22Rv1 (cell line): ENCODE data around the gene NEUROG3.

Source experiments
- H3K27ac ChIP-seq: fragments of 450-650 bp; 2 replicates; pipeline ENCODE4 v1.5.1; 2017
- CTCF ChIP-seq: fragments of 450-650 bp; IDR thresholded peaks from 2 replicates; pipeline ENCODE4 v1.5.1; 2017; ENCODE audit warnings: mild to moderate bottlenecking
- ZFX ChIP-seq: fragments of 450-650 bp; IDR thresholded peaks from 2 replicates; pipeline ENCODE4 v1.6.1; 2017; ENCODE audit warnings: antibody characterized with exemption, borderline replicate concordance

The NEUROG3 gene

GRCh38 chr10:69571618-69572158 lies 1.5 kb downstream of the NEUROG3 start:
- TF ChIP-seq ZFX: no peak
- no peak for TF ChIP-seq CTCF
- no peak overlapping the region for H3K27ac ChIP-seq

GRCh38 chr10:69570050-69570816 lies 3.0 kb downstream of the NEUROG3 start:
- no peak for TF ChIP-seq CTCF
- no peak for TF ChIP-seq ZFX
- H3K27ac ChIP-seq: no peak overlapping the region

GRCh38 chr10:69569396-69569934 lies 3.8 kb downstream of the NEUROG3 start:
- TF ChIP-seq ZFX: no peak
- TF ChIP-seq CTCF: no peak
- no peak overlapping the region for H3K27ac ChIP-seq

GRCh38 chr10:69568472-69569395 lies 4.5 kb downstream of the NEUROG3 start:
- no peak for TF ChIP-seq ZFX
- TF ChIP-seq CTCF: no peak
- no peak overlapping the region for H3K27ac ChIP-seq

GRCh38 chr10:69567920-69568319 lies 5.3 kb downstream of the NEUROG3 start:
- no peak overlapping the region for H3K27ac ChIP-seq
- TF ChIP-seq CTCF: no peak

- TF ChIP-seq CTCF (no peak), ZFX (no peak)
- no peak overlapping the region for H3K27ac ChIP-seq
Measured at GRCh38 chr10:69562731-69563254, 10.4 kb downstream of the NEUROG3 start.
